HCEC 1CT (cell line): ENCODE measurements around the gene PRAMEF20.
"Not testable (repeated sequence)": the region's sequence is repeated elsewhere in the genome, so short reads cannot be mapped to it uniquely, and the experiment has no call there.

ENCODE experiments used
- DNase-seq: peaks from one replicate; pipeline ENCODE4 v3.0.0-alpha.2; 2017

PRAMEF20 gene

DNA sequence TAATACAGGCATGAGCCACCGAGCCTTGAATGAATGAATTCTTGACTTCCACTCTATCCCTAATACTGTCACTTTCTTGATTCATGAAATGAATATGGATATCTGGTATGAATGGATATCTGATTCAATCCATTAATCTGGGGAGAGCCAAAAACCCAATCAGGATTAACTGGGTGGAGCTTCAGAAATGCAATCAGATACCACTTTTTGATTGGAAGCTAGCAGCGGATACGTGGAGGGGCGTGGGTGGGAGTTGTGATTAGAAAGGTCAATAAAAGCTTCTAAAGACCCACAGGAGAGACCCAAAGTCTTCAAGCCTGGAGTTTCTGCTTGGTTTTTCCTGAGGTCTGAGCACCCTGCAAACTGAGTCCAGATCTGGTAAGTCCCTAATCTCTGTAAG, at the start of gene PRAMEF20:
PRAMEF20 (plus strand) TSS at position 301 of the 400 bp plus-strand sequence. CDS start 5,905 bp downstream, outside the sequence.
- not testable (repeated sequence) for DNase-seq

DNA sequence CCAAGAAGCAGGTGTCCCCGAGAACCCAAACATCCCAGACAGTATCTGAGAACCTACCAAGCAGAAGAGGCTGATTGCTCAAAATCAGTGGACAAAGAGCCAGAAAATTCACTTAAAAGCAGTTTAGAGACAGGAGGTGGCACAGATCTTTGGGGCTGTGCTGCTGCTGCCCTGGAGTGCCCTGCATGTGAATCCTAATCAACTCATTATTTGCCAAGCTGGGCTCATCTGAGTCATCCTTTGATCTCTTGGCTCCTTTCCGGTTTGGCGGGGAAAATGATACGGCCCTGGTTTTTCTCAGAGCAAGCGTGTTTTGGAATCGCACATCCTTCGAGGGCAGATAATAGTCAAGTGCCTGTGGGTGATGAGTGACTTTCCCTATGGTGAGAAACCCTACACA, 47.9 kb upstream of the PRAMEF20 start:
- not testable (repeated sequence) for DNase-seq

DNA sequence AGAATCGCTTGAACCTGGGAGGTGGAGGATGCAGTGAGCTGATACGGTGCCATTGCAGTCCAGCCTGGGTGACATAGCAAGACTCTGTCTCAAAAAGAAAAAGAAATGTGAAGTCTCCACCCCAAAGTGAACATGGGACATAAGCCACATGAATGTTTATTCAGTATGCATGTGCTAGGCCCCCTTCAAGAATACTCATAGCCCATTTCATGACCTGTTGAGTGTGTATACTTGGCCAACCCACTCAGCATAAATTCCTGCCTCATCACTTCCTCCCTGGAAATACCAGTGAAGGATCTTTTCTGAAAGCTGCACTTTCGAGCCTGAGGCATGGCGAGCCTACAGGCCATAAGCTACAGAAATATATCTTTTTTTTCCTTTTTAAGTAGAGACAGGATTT, 45.3 kb upstream of the PRAMEF20 start:
- DNase-seq = not testable (repeated sequence)

DNA sequence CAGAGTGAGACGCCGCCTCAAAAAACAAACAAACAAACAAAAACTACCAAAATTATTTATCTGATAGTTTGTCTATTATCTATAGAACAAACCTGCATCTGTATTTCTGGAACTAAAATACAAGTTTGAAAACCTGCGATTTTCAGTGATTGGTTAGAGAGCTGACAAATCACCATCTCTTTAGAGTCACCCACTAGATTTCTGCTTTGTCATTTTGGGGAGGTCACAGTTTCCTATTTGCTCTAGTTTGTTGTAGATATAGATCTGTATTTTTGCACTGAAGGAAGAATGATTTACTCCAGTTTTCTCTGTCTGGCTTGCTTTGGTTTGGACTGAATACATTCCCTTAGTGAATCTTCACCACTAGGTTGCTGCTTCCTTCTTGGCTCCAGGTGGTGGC, 43.7 kb upstream of the PRAMEF20 start:
- DNase-seq = not testable (repeated sequence)

DNA sequence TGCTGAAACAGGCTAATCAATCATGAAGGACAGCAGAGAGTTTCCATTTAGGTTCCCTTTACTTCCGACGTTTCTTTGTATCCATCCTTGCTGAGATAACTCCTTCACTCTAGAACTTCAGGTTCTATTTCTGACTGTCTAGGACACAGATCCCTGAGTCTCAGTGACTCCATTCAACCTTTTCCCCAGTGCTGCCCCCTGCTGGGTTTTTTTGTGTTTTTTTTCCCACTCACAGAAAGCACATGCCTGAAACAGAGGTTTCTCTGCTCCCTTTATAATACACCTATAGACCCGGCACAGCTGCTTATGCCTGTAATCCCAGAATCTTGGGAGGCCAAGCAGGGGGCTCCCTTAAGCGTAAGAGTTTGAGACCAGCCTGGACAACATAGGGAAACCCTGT, 41.7 kb upstream of the PRAMEF20 start:
- DNase-seq = not testable (repeated sequence)

DNA sequence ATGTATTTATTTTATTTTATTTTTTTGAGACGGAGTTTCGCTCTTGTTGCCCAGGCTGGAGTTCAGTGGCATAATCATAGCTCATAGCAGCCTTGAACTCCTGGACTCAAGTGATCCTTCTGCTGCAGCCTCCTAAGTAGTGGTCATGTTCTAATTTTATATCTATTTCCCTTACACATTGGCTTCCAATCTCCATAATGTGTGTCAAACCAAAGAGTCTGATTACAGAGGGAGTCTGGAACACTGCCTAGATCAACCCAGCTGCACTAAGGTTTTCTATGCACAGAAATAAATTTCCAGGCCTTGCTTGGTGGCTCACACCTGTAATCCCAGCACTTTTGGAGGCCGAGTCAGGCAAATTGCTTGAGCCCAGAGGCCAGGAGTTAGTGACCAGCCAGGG, 31.3 kb upstream of the PRAMEF20 start:
- not testable (repeated sequence) for DNase-seq

DNA sequence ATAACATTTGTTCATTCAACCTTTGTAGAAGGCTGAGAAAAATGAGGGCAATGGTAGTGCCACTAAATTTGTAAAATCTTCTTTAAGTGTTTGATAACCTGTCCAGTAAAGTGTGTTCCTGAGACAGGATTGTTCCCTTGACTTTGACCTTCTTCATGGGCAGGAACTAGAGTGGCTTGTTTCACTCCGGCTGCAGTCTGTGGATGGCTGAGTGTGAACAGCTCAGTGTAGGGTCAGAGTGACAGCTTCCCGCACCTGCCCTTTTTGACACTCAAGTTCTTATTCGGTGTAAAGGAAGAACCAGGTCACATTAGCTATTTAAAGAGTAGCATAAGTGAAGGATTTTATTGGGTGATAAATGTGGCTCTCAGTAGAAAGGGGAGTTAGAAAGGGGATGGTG, 29.9 kb upstream of the PRAMEF20 start:
- not testable (repeated sequence) for DNase-seq

DNA sequence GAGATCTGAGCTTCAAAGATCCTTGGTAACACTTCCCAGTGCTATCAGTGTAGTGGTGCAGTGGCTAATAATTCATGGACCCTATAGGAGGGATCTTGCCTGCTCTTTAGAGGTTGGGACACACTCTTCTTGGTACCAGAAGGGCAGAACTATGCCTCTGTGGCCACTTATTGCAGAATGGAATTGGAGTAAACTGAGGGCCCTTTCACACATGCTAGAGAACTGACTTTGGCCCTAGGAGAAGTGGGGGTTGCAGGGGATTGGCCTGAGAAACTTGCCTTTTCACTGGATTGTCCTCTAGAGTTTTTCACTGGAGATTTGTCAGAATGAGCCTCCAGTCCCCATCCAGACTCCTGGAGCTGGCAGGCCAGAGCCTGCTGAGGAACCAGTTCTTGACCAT, 20.9 kb upstream of the PRAMEF20 start, which contains the start of gene PRAMEF17:
PRAMEF17 (plus strand) TSS at position 301 of the 400 bp plus-strand sequence; CDS start at position 327, 26 bp downstream.
- DNase-seq = not testable (repeated sequence)

DNA sequence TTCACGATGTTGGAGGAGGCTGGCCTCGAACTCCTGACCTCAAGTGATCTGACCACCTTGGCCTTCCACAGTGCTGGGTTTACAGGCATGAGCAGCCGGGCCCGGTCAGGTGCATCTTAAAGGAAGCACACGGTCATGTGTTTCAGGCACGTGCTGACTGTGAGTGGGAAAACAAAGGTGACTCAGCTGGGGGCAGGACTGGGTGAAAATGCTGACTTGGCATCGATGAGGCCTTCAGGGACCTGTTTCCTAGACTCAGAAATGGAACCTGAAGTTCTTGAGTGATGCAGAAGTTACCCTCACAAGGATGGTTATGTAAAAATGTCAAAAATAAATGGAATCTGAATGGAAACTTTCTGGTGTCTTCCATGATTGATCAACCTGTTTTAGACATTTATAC, 17.2 kb upstream of the PRAMEF20 start:
- not testable (repeated sequence) for DNase-seq

DNA sequence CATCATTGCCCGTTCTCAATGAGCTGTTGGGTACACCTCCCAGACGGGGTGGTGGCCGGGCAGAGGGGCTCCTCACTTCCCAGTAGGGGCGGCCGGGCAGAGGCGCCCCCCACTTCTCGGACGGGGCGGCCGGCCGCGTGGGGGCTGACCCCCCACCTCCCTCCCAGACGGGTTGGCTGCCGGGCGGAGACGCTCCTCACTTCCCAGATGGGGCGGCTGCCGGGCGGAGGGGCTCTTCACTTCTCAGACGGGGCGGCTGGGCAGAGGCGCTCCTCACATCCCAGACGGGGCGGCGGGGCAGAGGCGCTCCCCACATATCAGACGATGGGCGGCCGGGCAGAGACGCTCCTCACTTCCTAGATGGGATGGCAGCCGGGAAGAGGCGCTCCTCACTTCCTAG, 15.5 kb upstream of the PRAMEF20 start:
- DNase-seq = not testable (repeated sequence)

DNA sequence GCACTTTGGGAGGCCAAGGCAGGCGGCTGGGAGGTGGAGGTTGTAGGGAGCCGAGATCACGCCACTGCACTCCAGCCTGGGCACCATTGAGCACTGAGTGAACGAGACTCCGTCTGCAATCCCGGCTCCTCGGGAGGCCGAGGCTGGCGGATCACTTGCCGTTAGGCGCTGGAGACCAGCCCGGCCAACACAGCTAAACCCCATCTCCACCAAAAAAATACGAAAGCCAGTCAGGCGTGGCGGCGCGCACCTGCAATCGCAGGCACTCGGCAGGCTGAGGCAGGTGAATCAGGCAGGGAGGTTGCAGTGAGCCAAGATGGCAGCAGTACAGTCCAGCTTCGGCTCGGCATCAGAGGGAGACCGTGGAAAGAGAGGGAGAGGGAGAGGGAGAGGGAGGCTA, 14.9 kb upstream of the PRAMEF20 start:
- DNase-seq = not testable (repeated sequence)

DNA sequence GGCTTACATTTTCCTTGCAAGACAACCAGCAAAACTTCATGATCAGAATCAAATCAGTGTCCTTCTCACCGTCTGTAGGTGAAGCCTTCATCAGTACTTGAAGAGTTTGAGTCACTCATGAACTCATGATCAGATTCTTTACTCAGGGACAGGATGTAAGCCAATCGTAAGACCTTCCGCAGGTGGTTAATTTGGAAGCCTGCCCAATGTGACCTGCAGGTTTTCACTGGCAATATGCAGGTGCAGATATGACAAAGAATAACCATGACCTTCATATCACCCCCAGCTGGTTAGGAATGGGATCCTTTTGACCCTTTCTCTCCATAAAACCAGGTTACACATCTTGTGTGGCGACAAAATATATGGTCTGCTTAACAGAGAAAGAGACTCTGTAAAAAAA, 2.4 kb upstream of the PRAMEF20 start:
- no peak for DNase-seq

DNA sequence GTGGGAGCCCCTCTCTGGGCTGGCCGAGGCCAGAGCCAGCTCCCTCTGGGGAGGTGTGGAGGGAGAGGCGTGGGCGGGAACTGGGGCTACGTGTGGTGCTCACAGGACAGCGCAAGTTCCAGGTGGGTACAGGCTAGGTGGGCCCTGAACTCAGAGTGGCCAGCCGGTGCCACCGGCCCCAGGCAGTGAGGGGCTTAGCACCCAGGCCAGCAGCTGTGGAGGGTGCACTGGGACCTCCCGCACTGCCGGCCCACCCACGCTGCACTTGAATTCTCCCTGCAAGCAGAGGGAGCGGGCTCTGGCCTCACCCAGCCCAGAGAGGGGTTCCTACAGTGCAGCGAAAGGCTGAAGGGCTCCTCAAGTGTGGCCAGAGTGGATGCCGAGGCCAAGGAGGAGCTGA, 20.2 kb downstream of the PRAMEF20 start:
- no peak for DNase-seq

DNA sequence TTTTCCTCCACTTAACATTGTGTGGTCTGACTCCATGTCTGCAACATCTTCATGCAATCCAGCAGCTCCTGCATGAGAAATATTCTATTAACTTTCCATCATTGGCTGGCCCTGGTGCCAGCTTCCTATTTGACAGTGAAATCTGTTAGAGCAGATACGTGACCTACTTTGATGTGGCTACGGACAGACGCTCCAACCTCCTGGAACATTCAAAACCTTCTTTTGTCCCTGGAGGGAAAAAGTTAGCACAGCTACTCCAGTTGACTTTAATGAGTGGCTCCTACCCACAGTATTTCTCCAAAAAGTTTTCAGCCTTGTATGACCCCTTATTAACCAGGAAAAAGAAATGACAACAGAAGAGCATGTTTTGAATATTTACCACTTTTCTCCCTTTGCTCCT, 22.0 kb downstream of the PRAMEF20 start:
- DNase-seq = no peak

DNA sequence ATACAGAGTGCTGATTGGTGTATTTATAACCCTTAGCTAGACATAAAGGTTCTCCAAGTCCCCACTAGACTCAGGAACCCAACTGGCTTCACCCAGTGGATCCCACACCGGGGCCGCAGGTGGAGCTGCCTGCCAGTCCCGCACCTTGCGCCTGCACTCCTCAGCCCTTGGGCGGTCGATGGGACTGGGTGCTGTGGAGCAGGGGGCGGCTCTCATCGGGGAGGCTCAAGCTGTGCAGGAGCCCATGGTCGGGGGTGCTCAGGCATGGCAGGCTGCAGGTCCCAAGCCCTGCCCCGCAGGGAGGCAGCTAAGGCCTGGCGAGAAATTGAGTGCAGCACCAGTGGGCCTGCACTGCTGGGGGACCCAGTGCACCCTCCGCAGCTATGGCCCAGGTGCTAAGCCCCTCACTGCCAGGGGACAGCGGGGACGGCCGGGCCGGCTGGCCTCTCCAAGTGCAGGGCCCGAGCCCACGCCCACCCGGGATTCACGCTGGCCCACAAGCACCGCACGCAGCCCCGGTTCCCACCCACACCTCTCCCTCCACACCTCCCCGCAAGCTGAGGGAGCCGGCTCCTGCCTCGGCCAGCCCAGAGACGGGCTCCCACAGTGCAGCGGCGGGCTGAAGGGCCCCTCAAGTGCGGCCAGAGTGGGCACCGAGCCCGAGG, 23.6 kb downstream of the PRAMEF20 start:
- not testable (repeated sequence) for DNase-seq

DNA sequence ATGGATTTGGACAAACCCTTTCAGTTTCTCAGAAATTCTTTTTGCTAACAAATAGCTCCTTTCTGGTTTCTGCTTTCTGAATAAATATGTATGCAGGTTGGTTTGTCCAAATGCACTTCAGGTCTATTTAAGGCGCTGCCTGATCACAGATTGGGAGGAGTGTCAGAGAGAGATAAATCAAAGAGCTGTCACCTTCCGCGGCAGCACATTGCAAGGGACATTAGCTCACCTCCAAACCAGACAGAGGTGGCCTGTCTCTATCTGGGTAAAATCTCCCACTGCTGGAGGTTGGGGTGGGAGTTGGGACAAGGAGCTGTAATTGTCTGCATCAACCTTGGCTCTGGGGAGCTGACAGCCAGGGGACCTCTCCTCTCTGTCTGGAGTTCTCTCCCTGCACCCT, 25.2 kb downstream of the PRAMEF20 start:
- no peak for DNase-seq

DNA sequence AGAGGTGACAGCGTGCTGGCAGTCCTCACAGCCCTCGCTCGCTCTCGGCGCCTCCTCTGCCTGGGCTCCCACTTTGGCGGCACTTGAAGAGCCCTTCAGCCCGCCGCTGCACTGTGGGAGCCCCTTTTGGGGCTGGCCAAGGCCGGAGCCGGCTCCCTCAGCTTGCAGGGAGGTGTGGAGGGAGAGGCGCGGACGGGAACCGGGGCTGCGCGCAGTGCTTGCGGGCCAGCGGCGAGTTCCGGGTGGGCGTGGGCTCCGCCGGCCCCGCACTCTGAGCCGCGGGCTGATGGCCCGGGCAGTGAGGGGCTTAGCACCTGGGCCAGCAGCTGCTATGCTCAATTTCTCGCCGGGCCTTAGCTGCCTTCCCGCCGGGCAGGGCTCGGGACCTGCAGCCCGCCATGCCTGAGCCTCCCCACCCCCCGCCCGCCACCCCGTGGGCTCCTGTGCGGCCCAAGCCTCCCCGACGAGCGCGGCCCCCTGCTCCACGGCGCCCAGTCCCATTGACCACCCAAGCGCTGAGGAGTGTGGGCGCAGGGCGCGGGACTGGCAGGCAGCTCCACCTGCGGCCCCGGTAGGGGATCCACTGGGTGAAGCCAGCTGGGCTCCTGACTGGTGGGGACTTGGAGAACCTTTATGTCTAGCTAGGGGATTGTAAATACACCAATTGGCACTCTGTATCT, 29.0 kb downstream of the PRAMEF20 start:
- DNase-seq = not testable (repeated sequence)

DNA sequence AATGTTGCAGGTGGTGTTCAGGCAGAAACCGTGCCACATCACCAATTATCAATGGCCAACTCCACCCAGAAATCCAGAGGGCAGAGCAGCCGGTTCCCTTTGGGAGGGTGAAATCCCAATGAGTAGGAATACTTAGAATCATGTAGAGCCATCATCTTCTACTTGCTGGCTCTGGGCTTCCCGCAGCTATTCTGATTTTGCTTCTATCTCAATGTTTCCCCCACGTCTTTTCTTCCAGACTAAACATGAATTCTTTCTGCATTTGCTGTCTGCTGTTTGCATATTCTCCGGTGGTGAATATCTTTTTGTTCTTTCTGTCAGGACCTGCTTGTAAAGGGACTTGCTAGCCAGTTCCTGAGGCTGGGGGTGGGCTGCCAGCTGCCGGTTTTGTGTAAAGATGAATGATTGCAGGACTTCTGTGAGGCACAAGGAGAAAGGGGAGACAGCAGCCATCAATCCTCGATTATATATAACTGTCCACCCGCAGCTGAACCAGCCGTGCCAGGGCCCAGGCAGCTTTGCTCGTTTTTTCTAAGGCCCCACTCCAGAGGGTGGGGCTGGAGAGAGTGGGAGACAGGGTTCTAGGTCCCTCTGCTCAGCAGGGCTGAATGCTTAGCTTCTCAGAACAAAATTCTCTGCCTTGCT, 33.2 kb downstream of the PRAMEF20 start:
- no peak for DNase-seq

DNA sequence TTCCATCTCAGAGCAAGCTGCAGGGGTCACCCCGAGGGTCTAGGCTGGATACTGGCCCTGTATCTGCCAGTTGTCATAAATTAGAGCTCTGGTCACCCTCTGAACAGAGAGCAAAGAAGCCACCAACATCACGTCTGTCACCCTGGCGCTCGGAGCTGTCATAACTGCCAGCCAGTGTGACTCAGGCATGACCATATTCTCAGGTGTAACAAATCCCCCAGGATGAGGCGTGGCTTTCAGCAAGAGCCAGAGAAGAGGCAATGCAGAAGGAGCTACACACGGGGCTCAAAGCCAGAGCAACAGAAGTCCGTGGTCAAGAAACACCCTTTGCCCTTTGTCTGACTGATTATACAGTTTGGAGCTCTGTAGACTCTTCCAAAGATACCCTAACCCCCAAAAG, 40.0 kb downstream of the PRAMEF20 start:
- no peak for DNase-seq

DNA sequence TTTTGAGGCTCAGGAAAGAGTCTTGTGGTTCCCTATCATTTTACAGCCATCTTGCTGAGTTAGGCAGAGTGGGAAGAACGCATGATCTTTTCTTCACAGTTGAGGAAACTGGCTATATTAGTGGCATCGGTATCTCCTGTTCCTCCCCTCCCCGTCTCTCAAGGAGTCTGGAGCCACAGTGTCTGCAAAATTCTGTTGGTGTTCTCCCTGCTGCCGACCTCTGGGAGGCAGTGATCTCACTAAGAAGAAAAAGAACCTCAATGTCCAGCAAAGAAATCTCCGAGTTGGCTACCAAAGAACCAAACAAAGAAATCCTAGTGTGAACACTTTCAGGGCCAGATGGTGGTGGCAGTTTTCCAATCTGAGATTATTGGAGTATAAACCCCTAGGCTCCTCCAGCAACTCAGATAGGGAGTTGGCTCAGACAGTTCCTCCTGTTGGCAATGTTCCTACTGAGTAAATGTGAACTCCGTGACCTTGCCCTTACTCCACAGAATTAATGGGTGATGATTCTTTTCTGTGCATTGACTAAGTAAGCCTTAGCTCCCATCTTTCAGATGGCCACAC, 41.2 kb downstream of the PRAMEF20 start:
- no peak for DNase-seq

DNA sequence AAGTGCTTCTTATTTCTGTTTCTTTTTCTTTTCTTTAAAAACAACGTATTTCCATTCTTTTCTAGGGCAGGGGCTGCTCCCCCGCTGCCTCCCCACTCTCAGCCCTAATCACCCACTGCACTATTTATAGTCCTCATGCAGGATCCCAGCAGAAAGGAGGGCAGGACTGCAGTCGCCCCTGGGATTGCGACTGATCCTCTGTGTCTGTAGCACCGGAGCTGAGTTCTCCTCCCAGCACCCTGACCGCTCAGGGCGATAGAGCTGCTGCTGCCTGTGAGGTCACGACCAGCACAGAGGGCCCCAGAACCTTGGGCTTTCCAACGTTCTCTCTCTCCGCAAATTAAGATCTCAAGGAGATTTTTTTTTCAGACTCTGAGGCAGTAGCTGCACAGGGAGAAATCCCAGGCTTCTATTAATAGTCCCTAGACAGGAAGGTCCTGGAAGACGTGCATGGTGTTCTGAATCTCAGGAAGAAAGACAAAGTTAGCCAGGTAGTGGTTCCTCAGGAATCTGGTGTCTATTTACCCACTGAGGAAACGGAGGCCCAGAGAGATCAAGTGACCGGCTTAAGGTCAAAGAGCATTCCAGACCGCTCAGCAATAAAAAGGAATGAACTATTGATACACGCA, 46.8 kb downstream of the PRAMEF20 start:
- DNase-seq = no peak

DNA sequence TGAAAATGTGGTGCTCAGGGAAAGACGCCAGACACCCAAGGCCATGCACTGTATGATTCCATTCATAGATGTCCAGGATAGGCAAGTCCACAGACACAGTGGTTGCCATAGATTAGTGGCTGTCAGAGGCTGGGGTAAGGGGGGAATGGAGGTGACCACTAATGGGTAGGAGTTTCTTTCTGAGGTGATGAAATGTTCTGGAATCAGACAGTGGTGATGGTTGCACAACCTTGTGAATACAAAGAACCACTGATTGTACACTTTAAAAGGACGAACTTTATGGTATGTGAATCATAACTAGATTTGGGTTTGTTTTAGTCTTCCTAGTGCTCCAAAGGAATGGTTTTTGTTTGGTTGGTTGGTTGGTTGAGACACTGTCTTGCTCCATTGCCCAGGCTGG, 51.7 kb downstream of the PRAMEF20 start:
- DNase-seq = no peak

DNA sequence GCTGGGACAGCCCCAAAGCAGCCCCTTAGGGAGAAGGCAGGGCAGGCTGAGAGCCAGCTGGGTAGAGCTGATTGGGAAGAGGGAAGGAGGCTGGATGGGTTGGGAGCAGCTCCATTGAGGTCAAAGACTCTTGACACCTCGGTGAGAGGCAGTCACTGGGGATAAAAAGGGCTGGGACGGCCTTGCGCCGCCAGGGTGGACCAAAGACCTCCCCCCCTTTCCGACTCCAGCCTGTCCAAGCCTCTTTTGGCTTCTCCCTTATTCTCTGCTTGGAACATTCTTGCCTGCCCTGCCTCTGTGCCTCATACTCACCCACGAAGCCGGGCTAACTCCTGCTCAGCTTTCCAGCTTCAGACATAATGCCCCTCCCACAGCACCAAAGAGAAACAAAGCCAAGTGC, 52.4 kb downstream of the PRAMEF20 start:
- DNase-seq = no peak
